Smooth muscle cell of the brain vasculature (primary cell): ENCODE results near the gene KIR2DL3.

Experiments
- DNase-seq: peaks from one replicate; pipeline ENCODE4 v3.0.0-alpha.2; 2012; ENCODE audit warnings: low read depth, low spot score

The KIR2DL3 gene

DNA sequence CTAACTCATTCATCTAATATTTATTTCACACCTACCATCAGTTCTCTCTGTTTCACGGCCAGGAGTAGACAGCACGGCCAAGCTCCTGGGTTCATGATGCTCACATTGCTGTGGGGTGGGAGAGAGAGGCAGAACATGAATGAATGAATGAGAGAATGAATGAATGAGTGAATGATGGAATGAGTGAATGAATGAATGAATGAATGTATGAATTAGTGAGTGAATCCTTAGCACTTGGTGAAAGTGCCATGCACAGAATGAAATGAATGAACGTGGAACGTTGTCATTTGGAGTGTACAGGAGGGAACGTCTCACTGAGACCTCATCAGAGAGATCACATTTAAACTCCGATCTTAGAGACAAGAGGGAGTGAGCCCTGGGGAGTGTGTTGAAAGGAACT is 53.2 kb downstream of the KIR2DL3 start:
- no peak for DNase-seq

- DNase-seq = no peak
Observed at GRCh38 chr19:54792814-54793213, 54.5 kb downstream of the KIR2DL3 start.

- no peak for DNase-seq
Observed at GRCh38 chr19:54795758-54796157, 57.4 kb downstream of the KIR2DL3 start.
